SK-N-SH (cell line): ENCODE measurements around the gene GFY. TPM values are rescaled to one million over a fixed set of nuclear protein-coding genes. Genes with fewer than 3 reads are reported as not detected.

Experiments used
- CTCF ChIA-PET: fragments of 300-600, 350-600 bp; formaldehyde crosslinking; extraction: SDS; loops from one replicate; lab custom pipeline; 2021; lab: Yijun Ruan, JAX
- POLR2A ChIA-PET: fragments of 350-600 bp; sonication (Branson Sonifier 250); formaldehyde crosslinking; extraction: SDS; loops from one replicate; lab custom pipeline; 2020; ENCODE audit warnings: antibody characterized with exemption, inconsistent platforms; lab: Yijun Ruan, JAX
- DNase-seq: peaks from one replicate; pipeline ENCODE4 v3.0.0; 2012
- H2AFZ ChIP-seq: fragments of 200-600 bp; sonication (generic); 2 replicates; pipeline ENCODE4 v1.8.1; 2016; ENCODE audit warnings: antibody characterized with exemption, mild to moderate bottlenecking, low read depth
- H3F3A ChIP-seq: fragments of 200-600 bp; sonication (generic); replicated peaks from 2 replicates; pipeline ENCODE3; 2016; ENCODE audit warnings: antibody characterized with exemption, mild to moderate bottlenecking; ENCODE audit not compliant: insufficient read depth
- H3K27ac ChIP-seq, 2 experiments: fragments of 200-500 bp in 1 of 2; fragments of 200-600 bp in 1 of 2; sonication (Bioruptor generic) in 1 of 2; sonication (generic), shearing (Covaris generic) in 1 of 2; 2 replicates each; pipeline versions ENCODE4 v1.5.1 to v1.6.1; 2014 to 2016; ENCODE audit warnings: low read depth in 2 of 2, inconsistent platforms in 1 of 2, low read length in 1 of 2, mild to moderate bottlenecking in 1 of 2, mixed read lengths in 1 of 2
- H3K27me3 ChIP-seq: fragments of 200-600 bp; sonication (generic), shearing (Covaris generic); 2 replicates; pipeline ENCODE4 v1.6.1; 2016; ENCODE audit warnings: mixed run types; ENCODE audit not compliant: insufficient read depth
- H3K36me3 ChIP-seq, 2 experiments: fragments of 200-500 bp in 1 of 2; fragments of 200-600 bp in 1 of 2; sonication (Bioruptor generic) in 1 of 2; sonication (generic) in 1 of 2; replicated peaks in 1 of 2; 2 replicates each; pipeline versions ENCODE3 to v1.5.1; 2014 to 2016; ENCODE audit warnings: low read length in 1 of 2, mild to moderate bottlenecking in 1 of 2; ENCODE audit not compliant: insufficient read depth in 2 of 2, control insufficient read depth in 1 of 2
- H3K4me1 ChIP-seq, 2 experiments: fragments of 200-500 bp in 1 of 2; fragments of 200-600 bp in 1 of 2; sonication (Bioruptor generic) in 1 of 2; sonication (generic), shearing (Covaris generic) in 1 of 2; 2 replicates each; pipeline versions ENCODE4 v1.5.1 to v1.6.1; 2014 to 2016; ENCODE audit warnings: low read depth in 1 of 2, low read length in 1 of 2, mixed run types in 1 of 2; ENCODE audit not compliant: insufficient read depth in 2 of 2, control insufficient read depth in 1 of 2
- H3K4me2 ChIP-seq: fragments of 200-600 bp; sonication (generic), shearing (Covaris generic); 2 replicates; pipeline ENCODE4 v1.6.1; 2017; ENCODE audit warnings: mixed run types
- H3K4me3 ChIP-seq, 2 experiments: fragments of 200-500 bp in 1 of 2; fragments of 200-600 bp in 1 of 2; sonication (Bioruptor generic) in 1 of 2; sonication (generic), shearing (Covaris generic) in 1 of 2; 2 replicates each; pipeline versions ENCODE4 v1.5.1 to v1.8.1; 2014 to 2016; ENCODE audit warnings: low read depth in 2 of 2, inconsistent platforms in 1 of 2, low read length in 1 of 2, mild to moderate bottlenecking in 1 of 2, mixed read lengths in 1 of 2, moderate library complexity in 1 of 2
- H3K79me2 ChIP-seq: fragments of 200-600 bp; sonication (generic); 2 replicates; pipeline ENCODE4 v1.8.1; 2017; ENCODE audit warnings: mild to moderate bottlenecking; ENCODE audit not compliant: insufficient read depth
- H3K9ac ChIP-seq: fragments of 200-600 bp; sonication (generic); 2 replicates; pipeline ENCODE4 v1.6.1; 2017; ENCODE audit warnings: mixed run types
- H3K9me2 ChIP-seq: fragments of 200-600 bp; sonication (generic); 2 replicates; pipeline ENCODE4 v1.6.1; 2017; ENCODE audit warnings: mixed run types
- H3K9me3 ChIP-seq: fragments of 200-600 bp; sonication (generic); 2 replicates; pipeline ENCODE4 v1.6.1; 2017; ENCODE audit warnings: mixed run types, mild to moderate bottlenecking, moderate library complexity
- H4K20me1 ChIP-seq: fragments of 200-600 bp; sonication (generic); 2 replicates; pipeline ENCODE4 v1.6.1; 2017; ENCODE audit warnings: mild to moderate bottlenecking, mixed run types; ENCODE audit not compliant: insufficient read depth
- CHD2 ChIP-seq: fragments of 150-350 bp; IDR thresholded peaks from 2 replicates; pipeline ENCODE4 v1.6.1; 2018; ENCODE audit warnings: low read length; ENCODE audit not compliant: partially characterized antibody
- ELF1 ChIP-seq: IDR thresholded peaks from 2 replicates; pipeline ENCODE4 v1.4.0; 2012
- EZH2phosphoT487 ChIP-seq: fragments of 200-600 bp; sonication (generic); IDR thresholded peaks from 2 replicates; pipeline ENCODE4 v1.6.1; 2017; ENCODE audit warnings: low read depth, mixed run types, mild to moderate bottlenecking, antibody characterized with exemption, moderate library complexity, borderline replicate concordance
- FOSL2 ChIP-seq: IDR thresholded peaks from 2 replicates; pipeline ENCODE4 v1.4.0; 2012; ENCODE audit warnings: low read depth, mild to moderate bottlenecking, moderate library complexity, borderline replicate concordance
- GABPA ChIP-seq: IDR thresholded peaks from 2 replicates; pipeline ENCODE4 v1.4.0; 2012; ENCODE audit warnings: low read depth, mild to moderate bottlenecking
- MEF2A ChIP-seq: IDR thresholded peaks from 2 replicates; pipeline ENCODE4 v1.4.0; 2012; ENCODE audit warnings: low read depth, borderline replicate concordance
- MXI1 ChIP-seq: IDR thresholded peaks from 2 replicates; pipeline ENCODE4 v1.6.1; 2012; ENCODE audit warnings: mild to moderate bottlenecking, low read depth, low read length, improper control_type of control experiment
- NRF1 ChIP-seq: IDR thresholded peaks from 2 replicates; pipeline ENCODE4 v1.6.1; 2012; ENCODE audit warnings: low read depth, mild to moderate bottlenecking, low read length
- POLR2AphosphoS5 ChIP-seq: IDR thresholded peaks from 2 replicates; pipeline ENCODE4 v1.6.1; 2012; ENCODE audit warnings: low read depth, low read length
- RAD21 ChIP-seq: IDR thresholded peaks from 2 replicates; pipeline ENCODE4 v1.6.1; 2012; ENCODE audit warnings: mild to moderate bottlenecking, low read length
- RCOR1 ChIP-seq: fragments of 150-350 bp; IDR thresholded peaks from 2 replicates; pipeline ENCODE4 v1.6.1; 2017; ENCODE audit warnings: antibody characterized with exemption, low read length
- TAF1 ChIP-seq: IDR thresholded peaks from 2 replicates; pipeline ENCODE4 v1.6.1; 2012; ENCODE audit warnings: low read depth, mild to moderate bottlenecking, low read length, moderate library complexity, borderline replicate concordance
- TEAD4 ChIP-seq: IDR thresholded peaks from 2 replicates; pipeline ENCODE4 v1.4.0; 2012; ENCODE audit warnings: mild to moderate bottlenecking, borderline replicate concordance; ENCODE audit not compliant: insufficient read depth
- YY1 ChIP-seq: IDR thresholded peaks from 2 replicates; pipeline ENCODE4 v1.4.0; 2012; ENCODE audit warnings: low read depth, mild to moderate bottlenecking
- WGBS: methylation state at CpG from one replicate; pipeline ENCODE4 v1.1.6; 2017; ENCODE audit warnings: low lambda C conversion rate; 5-methylcytosine and 5-hydroxymethylcytosine counted together
- polyA plus RNA-seq, 3 experiments: library from polyadenylated mRNA; depleted of rRNA; stranded (reverse); fragments of >200 nt; gene quantifications; 2 replicates each; pipeline ENCODE4 v1.2.3, GENCODE V29; 2012
- TF ChIP-seq, protein P1 (sequence below): IDR thresholded peaks from 2 replicates; pipeline ENCODE4 v1.4.0; 2012; ENCODE audit warnings: low read depth, borderline replicate concordance
- TF ChIP-seq, protein P2 (sequence below): IDR thresholded peaks from 2 replicates; pipeline ENCODE4 v1.4.0; 2012; ENCODE audit warnings: low read depth
- TF ChIP-seq, protein P3 (sequence below): IDR thresholded peaks from 2 replicates; pipeline ENCODE4 v1.4.0; 2012; ENCODE audit warnings: low read depth, borderline replicate concordance
- TF ChIP-seq, protein P4 (sequence below): IDR thresholded peaks from 2 replicates; pipeline ENCODE4; 2012

GFY gene
- polyA plus RNA-seq, 1 of the 3 experiments (the other 2 are of a cell fraction): not detected

DNA sequence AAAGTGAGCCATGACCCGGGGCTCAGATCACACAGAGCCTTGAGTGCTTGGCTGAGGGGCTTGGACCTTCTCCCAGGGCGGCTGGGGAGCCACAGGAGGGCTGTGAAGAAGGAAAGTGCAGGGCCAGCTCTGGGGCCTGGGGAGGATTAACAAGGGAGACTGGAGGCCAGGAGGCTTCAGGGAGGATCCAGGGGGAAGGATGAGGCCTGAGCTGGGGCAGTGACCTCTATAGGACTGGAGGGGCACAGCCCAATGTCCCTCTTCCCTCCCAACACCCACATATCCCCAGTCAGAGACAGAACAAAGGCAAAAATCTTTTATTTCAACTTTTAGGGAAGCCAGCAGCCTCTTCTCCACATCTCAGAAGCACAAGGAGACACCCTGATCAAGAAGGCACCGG is 20.8 kb downstream of the GFY start:
- 50% methylated on average over 3 of the region's 3 CpGs for WGBS
- Histone ChIP-seq H3K27ac (no peak overlapping the region), H3F3A (peaks cover 18% of the 10 kb centered on the region), H3K9ac (no peak overlapping the region), H3K9me2 (no peaks in the 10 kb centered on the region), H3K4me3 (no peak overlapping the region), H3K9me3 (no peaks in the 10 kb centered on the region), H3K79me2 (peaks cover 22% of the 10 kb centered on the region), H3K4me1 (peaks cover 0 to 22% of the 10 kb centered on the region in 2 experiments; a peak in 2 of 4 replicates), H3K4me2 (no peak overlapping the region), H4K20me1 (no peaks in the 10 kb centered on the region; the same call in 1 of the 2 replicates), H3K36me3 (peaks cover 12 to 13% of the 10 kb centered on the region in 2 experiments), H2AFZ (no peak overlapping the region), H3K27me3 (peaks cover 8% of the 10 kb centered on the region; the same call in 1 of the 2 replicates)
- DNase-seq: no peak
- ChIA-PET CTCF (interaction anchor here (0.9 to 11.2 kb wide), 4 partner anchors 8 to 145 kb away, joined by 3 to 149 read pairs (median 4); partner anchors contain the start of gene KASH5), POLR2A (interaction anchor here (0.6 kb wide), 1 partner anchor 42 kb away, joined by 3 read pairs; no protein-coding TSS in a partner anchor)
- no peak for TF ChIP-seq FOSL2
- TF ChIP-seq CHD2: no peak

DNA sequence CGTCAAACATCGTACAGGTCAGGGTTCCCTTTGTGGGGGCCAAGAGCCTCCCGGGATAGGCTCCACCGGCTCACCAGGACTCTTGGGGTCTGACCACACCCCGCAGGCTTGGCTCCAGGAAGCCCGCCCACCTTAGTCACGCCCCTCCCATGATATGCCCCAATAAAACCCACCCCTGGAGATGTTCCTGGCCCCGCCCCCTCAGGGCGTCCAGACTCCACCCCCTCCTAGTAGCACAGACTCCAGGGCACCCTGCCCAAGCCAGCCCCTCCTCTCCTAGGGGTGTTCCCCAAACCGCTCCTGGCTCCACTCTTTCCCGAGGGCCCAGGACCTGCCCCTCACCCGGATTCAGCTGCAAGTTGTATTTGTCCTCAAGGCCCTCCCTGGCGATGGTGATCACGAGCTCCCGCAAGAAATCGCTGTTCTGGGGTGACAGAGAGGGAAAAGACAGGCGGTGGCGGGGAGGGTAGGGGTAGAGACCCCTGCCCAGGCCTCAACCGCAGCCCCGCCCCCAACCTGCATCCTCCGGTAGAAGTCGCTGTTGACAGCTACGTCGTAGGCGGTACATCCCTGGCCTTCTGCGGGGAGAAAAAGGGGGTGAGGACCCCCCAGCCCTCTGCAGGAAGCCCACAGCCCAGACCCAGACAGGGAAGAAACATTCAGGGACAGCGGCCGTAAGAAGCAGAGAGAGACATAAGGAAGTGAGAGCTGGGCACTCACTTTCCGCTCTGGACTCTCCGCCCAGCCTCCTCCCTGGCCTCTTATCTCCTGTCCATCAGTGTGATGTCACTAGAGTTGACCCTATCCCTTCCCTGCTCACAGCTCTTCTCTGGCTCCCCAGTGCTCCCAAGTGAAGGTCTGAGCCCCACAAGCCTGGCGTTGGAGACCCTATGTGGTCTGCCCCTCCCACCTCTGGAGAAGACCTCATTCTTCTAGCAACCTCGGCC is 22.6 kb downstream of the GFY start:
- Histone ChIP-seq H3K4me1 (peaks cover 0 to 10% of the 10 kb centered on the region in 2 experiments; a peak in 2 of 4 replicates), H3K4me3 (no peak overlapping the region), H3K9ac (no peak overlapping the region), H3K27ac (no peak overlapping the region), H3K9me3 (no peaks in the 10 kb centered on the region), H3K9me2 (no peaks in the 10 kb centered on the region), H3K4me2 (no peak overlapping the region), H4K20me1 (no peaks in the 10 kb centered on the region; the same call in 1 of the 2 replicates), H3F3A (peaks cover 21% of the 10 kb centered on the region), H3K36me3 (peaks cover 12 to 13% of the 10 kb centered on the region in 2 experiments), H2AFZ (no peak overlapping the region), H3K27me3 (no peaks in the 10 kb centered on the region), H3K79me2 (peaks cover 27% of the 10 kb centered on the region)
- CTCF ChIA-PET: interaction anchor here (0.7 to 11.2 kb wide), 2 partner anchors 28 to 56 kb away, joined by 3 to 149 read pairs; partner anchors contain the start of gene KASH5
- POLR2A ChIA-PET: no interaction called here
- WGBS: 91% methylated on average over 25 of the region's 32 CpGs
- peak; percentile 73 for DNase-seq
- TF ChIP-seq, protein P1, sequence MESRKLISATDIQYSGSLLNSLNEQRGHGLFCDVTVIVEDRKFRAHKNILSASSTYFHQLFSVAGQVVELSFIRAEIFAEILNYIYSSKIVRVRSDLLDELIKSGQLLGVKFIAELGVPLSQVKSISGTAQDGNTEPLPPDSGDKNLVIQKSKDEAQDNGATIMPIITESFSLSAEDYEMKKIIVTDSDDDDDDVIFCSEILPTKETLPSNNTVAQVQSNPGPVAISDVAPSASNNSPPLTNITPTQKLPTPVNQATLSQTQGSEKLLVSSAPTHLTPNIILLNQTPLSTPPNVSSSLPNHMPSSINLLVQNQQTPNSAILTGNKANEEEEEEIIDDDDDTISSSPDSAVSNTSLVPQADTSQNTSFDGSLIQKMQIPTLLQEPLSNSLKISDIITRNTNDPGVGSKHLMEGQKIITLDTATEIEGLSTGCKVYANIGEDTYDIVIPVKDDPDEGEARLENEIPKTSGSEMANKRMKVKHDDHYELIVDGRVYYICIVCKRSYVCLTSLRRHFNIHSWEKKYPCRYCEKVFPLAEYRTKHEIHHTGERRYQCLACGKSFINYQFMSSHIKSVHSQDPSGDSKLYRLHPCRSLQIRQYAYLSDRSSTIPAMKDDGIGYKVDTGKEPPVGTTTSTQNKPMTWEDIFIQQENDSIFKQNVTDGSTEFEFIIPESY: no peak
- no peak for TF ChIP-seq RAD21
- TF ChIP-seq POLR2AphosphoS5: no peak
- TF ChIP-seq NRF1: no peak
- TF ChIP-seq MXI1: no peak
- TF ChIP-seq, protein P2, sequence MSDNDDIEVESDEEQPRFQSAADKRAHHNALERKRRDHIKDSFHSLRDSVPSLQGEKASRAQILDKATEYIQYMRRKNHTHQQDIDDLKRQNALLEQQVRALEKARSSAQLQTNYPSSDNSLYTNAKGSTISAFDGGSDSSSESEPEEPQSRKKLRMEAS: no peak
- no peak for TF ChIP-seq ELF1
- no peak for TF ChIP-seq EZH2phosphoT487
- TF ChIP-seq, protein P3, sequence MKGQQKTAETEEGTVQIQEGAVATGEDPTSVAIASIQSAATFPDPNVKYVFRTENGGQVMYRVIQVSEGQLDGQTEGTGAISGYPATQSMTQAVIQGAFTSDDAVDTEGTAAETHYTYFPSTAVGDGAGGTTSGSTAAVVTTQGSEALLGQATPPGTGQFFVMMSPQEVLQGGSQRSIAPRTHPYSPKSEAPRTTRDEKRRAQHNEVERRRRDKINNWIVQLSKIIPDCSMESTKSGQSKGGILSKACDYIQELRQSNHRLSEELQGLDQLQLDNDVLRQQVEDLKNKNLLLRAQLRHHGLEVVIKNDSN: no peak
- TF ChIP-seq YY1: no peak
- TF ChIP-seq TAF1: no peak
- TF ChIP-seq TEAD4: no peak
- no peak for TF ChIP-seq GABPA
- no peak for TF ChIP-seq MEF2A
- TF ChIP-seq, protein P4, sequence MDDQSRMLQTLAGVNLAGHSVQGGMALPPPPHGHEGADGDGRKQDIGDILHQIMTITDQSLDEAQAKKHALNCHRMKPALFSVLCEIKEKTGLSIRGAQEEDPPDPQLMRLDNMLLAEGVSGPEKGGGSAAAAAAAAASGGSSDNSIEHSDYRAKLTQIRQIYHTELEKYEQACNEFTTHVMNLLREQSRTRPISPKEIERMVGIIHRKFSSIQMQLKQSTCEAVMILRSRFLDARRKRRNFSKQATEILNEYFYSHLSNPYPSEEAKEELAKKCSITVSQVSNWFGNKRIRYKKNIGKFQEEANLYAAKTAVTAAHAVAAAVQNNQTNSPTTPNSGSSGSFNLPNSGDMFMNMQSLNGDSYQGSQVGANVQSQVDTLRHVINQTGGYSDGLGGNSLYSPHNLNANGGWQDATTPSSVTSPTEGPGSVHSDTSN: no peak
- TF ChIP-seq RCOR1: no peak
- no peak for TF ChIP-seq CHD2
